C4-2B (cell line): ENCODE data around the gene EPB41L2.

Experiments used
- ZFX ChIP-seq: fragments of 450-650 bp; IDR thresholded peaks from 2 replicates; pipeline ENCODE4 v1.6.1; 2017
- TF ChIP-seq, protein P1 (sequence below): fragments of 450-650 bp; conservative IDR thresholded peaks from 2 replicates; pipeline ENCODE4 v1.5.1; 2017; ENCODE audit warnings: mild to moderate bottlenecking

DNA sequence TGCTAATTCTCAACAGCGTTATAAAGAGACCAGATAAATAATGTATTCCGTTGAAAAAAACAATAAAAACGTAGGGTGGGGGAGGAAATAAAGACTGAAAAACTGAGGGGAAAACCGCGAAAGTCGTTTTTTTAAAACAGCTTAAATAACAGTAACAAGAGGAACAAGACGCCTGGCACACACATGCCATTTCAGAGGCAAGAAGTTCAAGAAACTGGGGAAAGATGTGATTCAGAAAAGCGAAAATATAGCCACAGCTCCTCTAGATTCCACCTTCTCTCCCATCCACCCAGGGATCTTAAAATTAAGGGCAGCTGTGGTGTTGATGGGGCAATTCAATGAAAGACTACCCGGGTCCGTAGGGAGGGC lies 1.3 kb downstream of the EPB41L2 start:
- TF ChIP-seq, protein P1, sequence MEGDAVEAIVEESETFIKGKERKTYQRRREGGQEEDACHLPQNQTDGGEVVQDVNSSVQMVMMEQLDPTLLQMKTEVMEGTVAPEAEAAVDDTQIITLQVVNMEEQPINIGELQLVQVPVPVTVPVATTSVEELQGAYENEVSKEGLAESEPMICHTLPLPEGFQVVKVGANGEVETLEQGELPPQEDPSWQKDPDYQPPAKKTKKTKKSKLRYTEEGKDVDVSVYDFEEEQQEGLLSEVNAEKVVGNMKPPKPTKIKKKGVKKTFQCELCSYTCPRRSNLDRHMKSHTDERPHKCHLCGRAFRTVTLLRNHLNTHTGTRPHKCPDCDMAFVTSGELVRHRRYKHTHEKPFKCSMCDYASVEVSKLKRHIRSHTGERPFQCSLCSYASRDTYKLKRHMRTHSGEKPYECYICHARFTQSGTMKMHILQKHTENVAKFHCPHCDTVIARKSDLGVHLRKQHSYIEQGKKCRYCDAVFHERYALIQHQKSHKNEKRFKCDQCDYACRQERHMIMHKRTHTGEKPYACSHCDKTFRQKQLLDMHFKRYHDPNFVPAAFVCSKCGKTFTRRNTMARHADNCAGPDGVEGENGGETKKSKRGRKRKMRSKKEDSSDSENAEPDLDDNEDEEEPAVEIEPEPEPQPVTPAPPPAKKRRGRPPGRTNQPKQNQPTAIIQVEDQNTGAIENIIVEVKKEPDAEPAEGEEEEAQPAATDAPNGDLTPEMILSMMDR: no peak
- no peak for TF ChIP-seq ZFX
